Mucosa of descending colon (tissue), 3 donors: Measurements from ENCODE around the gene VLDLR. TPM values are rescaled to one million over a fixed set of nuclear protein-coding genes. Genes with fewer than 3 reads are reported as not detected.
A peak's percentile ranks its signal among the peaks of the same experiment; 100 is the strongest.

Experiments
- ATAC-seq: fragments of 200-7000 bp; cut with Tn5 transposase; one replicate; pipeline ENCODE4 v1.9.1; 2020; ENCODE audit warnings: mild to moderate bottlenecking, moderate library complexity
- DNase-seq, 3 donors: peaks; one replicate each; pipeline ENCODE4 v3.0.0-alpha.2; 2020
- H3K36me3 ChIP-seq: fragments of 200-600 bp; one replicate; pipeline ENCODE4 v1.8.0; 2021; ENCODE audit warnings: low read depth, mild to moderate bottlenecking
- H3K4me1 ChIP-seq: fragments of 200-600 bp; one replicate; pipeline ENCODE4 v1.8.0; 2021; ENCODE audit warnings: low read depth, mild to moderate bottlenecking
- H3K4me3 ChIP-seq: fragments of 200-600 bp; one replicate; pipeline ENCODE4 v1.8.0; 2021; ENCODE audit warnings: mild to moderate bottlenecking
- H3K9me3 ChIP-seq: fragments of 200-600 bp; one replicate; pipeline ENCODE4 v1.8.0; 2021; ENCODE audit warnings: mild to moderate bottlenecking
- intact Hi-C, 2 donors: fragments of 100-400 bp; cut with DNase I in 1 of 2; cut with micrococcal nuclease in 1 of 2; formaldehyde crosslinking; loops; one replicate each; pipeline versions ENCODE4 v1.11.0 to v1.11.1; 2022; cut with DNase I, micrococcal nuclease
- total RNA-seq, 3 donors: library from RNA; stranded (reverse); fragmentation: NEBNext Ultra II Directional in 2 of 3; extraction: Animal tissue kit (Norgen Biotek cat#: 25700) in 2 of 3; gene quantifications; one replicate each; pipeline versions ENCODE4 v1.2.1 to v1.2.4, GENCODE V29; 2021 to 2023
- TF ChIP-seq, protein P1 (sequence below): fragments of 200-600 bp; IDR thresholded peaks from one replicate; pipeline ENCODE4 v1.8.0; 2022; ENCODE audit warnings: antibody characterized with exemption, mild to moderate bottlenecking
- donor health status: DM: no; HTN: no; CAD: no; lungs with moderate emphysema.
- donor health status: DM: no; HTN: no; CAD: no.
- donor health status: DM: no; HTN: yes; CAD: no.

The VLDLR gene
- total RNA-seq, 3 donors from 2014 or later: 8.0 to 13.2 (median 9.9) TPM

DNA sequence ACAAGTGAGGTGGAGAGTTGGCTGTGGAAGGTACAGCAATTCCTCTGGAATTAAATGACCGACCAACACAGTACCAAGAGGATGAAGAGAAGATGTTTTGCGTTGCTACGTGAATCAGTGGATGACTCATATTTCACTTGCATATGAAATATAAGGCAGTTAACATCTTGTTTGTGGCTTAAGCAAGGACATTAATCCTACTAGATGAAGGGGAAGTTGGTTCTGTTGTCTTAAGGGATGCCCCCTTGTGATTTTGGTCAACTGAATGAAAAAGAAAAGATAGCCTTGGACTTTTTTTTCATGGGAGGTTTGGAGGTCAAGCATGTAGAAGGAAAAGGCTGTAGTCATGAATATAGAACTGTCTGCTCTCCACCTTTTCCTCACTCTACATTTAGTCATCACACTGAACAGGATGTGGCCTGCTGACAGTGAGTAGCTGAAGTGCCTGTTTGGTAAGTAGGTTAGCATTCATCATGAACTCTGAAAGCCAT is 33.9 kb downstream of the VLDLR start:
- Histone ChIP-seq H3K36me3 (no peaks in the 10 kb centered on the region), H3K4me3 (no peak overlapping the region), H3K9me3 (no peaks in the 10 kb centered on the region), H3K4me1 (no peaks in the 10 kb centered on the region)
- ATAC-seq: peak; percentile 67
- DNase-seq: no peak
- intact Hi-C loops: no loop called here
- TF ChIP-seq, protein P1, sequence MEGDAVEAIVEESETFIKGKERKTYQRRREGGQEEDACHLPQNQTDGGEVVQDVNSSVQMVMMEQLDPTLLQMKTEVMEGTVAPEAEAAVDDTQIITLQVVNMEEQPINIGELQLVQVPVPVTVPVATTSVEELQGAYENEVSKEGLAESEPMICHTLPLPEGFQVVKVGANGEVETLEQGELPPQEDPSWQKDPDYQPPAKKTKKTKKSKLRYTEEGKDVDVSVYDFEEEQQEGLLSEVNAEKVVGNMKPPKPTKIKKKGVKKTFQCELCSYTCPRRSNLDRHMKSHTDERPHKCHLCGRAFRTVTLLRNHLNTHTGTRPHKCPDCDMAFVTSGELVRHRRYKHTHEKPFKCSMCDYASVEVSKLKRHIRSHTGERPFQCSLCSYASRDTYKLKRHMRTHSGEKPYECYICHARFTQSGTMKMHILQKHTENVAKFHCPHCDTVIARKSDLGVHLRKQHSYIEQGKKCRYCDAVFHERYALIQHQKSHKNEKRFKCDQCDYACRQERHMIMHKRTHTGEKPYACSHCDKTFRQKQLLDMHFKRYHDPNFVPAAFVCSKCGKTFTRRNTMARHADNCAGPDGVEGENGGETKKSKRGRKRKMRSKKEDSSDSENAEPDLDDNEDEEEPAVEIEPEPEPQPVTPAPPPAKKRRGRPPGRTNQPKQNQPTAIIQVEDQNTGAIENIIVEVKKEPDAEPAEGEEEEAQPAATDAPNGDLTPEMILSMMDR: no peak

DNA sequence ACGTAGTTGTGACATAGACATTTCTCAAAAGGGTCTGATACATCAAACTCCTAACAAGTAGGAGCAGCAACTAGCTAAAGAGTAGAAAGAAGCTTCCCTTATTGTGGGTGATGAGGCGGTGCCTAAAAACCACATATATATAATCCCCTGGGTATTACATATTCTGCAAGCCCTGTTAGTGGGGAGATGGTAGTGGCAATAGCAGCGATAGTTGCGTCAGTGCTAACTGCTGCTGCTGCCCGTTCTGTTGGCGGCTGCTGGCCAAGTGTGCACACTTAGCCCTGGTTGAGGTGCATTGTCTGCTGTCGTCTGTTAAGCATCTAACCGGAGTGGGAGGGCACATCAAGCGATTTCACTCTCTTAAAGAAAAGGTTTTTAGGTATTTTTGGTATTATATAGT is 35.8 kb downstream of the VLDLR start:
- H3K4me3 ChIP-seq: no peak overlapping the region
- peak; percentile 21 for ATAC-seq
- intact Hi-C loops: no loop called here
- H3K9me3 ChIP-seq: no peaks in the 10 kb centered on the region
- H3K4me1 ChIP-seq: no peaks in the 10 kb centered on the region
- TF ChIP-seq, protein P1: no peak
- no peaks in the 10 kb centered on the region for H3K36me3 ChIP-seq
- DNase-seq: no peak

GRCh38 chr9:2662496-2662895 is 40.9 kb downstream of the VLDLR start:
- intact Hi-C loops: no loop called here
- no peaks in the 10 kb centered on the region for H3K36me3 ChIP-seq
- no peaks in the 10 kb centered on the region for H3K4me1 ChIP-seq
- no peak overlapping the region for H3K4me3 ChIP-seq
- DNase-seq (peak in 1 of 3 donors; percentile 9), ATAC-seq (peak; percentile 31)
- TF ChIP-seq, protein P1: no peak
- H3K9me3 ChIP-seq: no peaks in the 10 kb centered on the region

- DNase-seq (no peak), ATAC-seq (no peak)
- Histone ChIP-seq H3K4me3 (no peak overlapping the region), H3K36me3 (no peaks in the 10 kb centered on the region), H3K4me1 (no peaks in the 10 kb centered on the region), H3K9me3 (no peaks in the 10 kb centered on the region)
- TF ChIP-seq, protein P1: no peak
- intact Hi-C loops: no loop called here
These were observed 42.0 kb downstream of the VLDLR start for GRCh38 chr9:2663461-2664173.

- Histone ChIP-seq H3K36me3 (no peaks in the 10 kb centered on the region), H3K9me3 (no peaks in the 10 kb centered on the region), H3K4me3 (no peak overlapping the region), H3K4me1 (no peaks in the 10 kb centered on the region)
- no peak for ATAC-seq
- DNase-seq: no peak
- intact Hi-C loops: no loop called here
- TF ChIP-seq, protein P1: no peak
These were observed 42.8 kb downstream of the VLDLR start for GRCh38 chr9:2664174-2665065.
